Thyroid gland (tissue), 4 donors: ENCODE data around the gene GOLGA8T.
"Not testable (repeated sequence)": the region's sequence is repeated elsewhere in the genome, so short reads cannot be mapped to it uniquely, and the experiment has no call there.

Experiments used
- CTCF ChIP-seq, 6 experiments: fragments of 200-600 bp in 3 of 6; fragments of 450-650 bp in 3 of 6; sonication (generic) in 3 of 6; IDR thresholded peaks; one replicate each; pipeline ENCODE4 v1.5.1; 2016 to 2019; ENCODE audit warnings: antibody characterized with exemption in 6 of 6, mild to moderate bottlenecking in 2 of 6, inconsistent platforms in 1 of 6, moderate library complexity in 1 of 6
- POLR2A ChIP-seq, 2 donors: fragments of 450-650 bp; IDR thresholded peaks; one replicate each; pipeline ENCODE4 v1.6.1; 2017; ENCODE audit warnings: antibody characterized with exemption in 2 of 2, mild to moderate bottlenecking in 2 of 2, moderate library complexity in 1 of 2

GRCh38 chr15:30163759-30164158 lies 28.9 kb downstream of the GOLGA8T start:
- not testable (repeated sequence) for TF ChIP-seq CTCF, POLR2A (IDR thresholded peaks at IDR 0.05)
